GM12875 (cell line): ENCODE measurements around the gene REPS1.

Experiments
- H3K4me3 ChIP-seq: one replicate; pipeline ENCODE4 v1.5.1; 2011; ENCODE audit warnings: low read depth, low read length, control low read depth
- TF ChIP-seq, protein P1 (sequence below): IDR thresholded peaks from 2 replicates; pipeline ENCODE4 v1.5.1; 2011; ENCODE audit warnings: low read depth, mild to moderate bottlenecking, control low read depth, inconsistent platforms, low read length, moderate library complexity, borderline replicate concordance; ENCODE audit not compliant: insufficient read depth

The REPS1 gene, protein sequence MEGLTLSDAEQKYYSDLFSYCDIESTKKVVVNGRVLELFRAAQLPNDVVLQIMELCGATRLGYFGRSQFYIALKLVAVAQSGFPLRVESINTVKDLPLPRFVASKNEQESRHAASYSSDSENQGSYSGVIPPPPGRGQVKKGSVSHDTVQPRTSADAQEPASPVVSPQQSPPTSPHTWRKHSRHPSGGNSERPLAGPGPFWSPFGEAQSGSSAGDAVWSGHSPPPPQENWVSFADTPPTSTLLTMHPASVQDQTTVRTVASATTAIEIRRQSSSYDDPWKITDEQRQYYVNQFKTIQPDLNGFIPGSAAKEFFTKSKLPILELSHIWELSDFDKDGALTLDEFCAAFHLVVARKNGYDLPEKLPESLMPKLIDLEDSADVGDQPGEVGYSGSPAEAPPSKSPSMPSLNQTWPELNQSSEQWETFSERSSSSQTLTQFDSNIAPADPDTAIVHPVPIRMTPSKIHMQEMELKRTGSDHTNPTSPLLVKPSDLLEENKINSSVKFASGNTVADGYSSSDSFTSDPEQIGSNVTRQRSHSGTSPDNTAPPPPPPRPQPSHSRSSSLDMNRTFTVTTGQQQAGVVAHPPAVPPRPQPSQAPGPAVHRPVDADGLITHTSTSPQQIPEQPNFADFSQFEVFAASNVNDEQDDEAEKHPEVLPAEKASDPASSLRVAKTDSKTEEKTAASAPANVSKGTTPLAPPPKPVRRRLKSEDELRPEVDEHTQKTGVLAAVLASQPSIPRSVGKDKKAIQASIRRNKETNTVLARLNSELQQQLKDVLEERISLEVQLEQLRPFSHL

DNA sequence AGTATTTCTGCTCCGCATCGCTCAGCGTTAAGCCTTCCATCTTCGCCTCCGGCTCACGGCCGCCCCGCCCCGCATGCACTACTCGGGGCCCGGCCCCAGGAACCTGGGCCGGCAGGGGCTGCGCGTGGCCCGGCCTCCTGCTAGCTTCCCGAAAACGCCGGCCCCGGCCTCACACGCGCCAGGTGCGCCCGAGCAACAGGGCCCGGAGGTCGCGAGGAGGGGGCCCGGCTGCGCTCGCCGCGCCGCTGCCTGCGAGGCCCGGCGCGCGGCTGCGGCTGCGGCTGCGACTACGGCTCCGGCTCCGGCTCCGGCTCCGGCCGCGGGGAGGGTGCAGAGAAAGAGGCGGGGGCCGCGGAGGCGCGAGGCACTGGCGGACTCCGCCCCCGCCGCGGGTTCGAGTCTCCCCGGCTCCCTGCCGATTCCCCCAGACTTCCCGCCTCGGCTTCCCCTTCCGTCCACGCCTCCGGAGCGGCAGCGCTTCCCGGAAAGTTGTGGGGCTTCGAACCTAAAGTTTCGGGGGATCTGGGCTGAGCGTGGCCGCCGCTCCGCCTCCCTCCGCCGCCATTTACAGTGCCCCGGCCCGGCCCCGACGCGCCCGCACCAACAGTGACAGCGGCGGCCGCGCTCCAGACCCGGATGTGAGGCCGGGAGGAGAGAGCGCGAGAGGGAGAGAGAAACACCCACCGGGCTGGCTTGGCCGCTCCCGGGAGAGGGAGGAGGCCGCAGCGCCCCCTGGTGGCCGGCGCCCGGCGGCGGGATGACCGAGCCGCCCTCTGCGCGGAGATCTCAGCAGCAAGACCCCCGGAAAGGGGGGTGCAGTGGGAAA lies at the start of gene REPS1:
Gene REPS1 (minus strand): TSS at position 611 of the 826 bp plus-strand sequence. CDS start 571 bp downstream, at position 40.
- TF ChIP-seq, protein P1, sequence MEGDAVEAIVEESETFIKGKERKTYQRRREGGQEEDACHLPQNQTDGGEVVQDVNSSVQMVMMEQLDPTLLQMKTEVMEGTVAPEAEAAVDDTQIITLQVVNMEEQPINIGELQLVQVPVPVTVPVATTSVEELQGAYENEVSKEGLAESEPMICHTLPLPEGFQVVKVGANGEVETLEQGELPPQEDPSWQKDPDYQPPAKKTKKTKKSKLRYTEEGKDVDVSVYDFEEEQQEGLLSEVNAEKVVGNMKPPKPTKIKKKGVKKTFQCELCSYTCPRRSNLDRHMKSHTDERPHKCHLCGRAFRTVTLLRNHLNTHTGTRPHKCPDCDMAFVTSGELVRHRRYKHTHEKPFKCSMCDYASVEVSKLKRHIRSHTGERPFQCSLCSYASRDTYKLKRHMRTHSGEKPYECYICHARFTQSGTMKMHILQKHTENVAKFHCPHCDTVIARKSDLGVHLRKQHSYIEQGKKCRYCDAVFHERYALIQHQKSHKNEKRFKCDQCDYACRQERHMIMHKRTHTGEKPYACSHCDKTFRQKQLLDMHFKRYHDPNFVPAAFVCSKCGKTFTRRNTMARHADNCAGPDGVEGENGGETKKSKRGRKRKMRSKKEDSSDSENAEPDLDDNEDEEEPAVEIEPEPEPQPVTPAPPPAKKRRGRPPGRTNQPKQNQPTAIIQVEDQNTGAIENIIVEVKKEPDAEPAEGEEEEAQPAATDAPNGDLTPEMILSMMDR, result peak; percentile 91
- peak within 1 kb of the TSS; percentile 74 for H3K4me3 ChIP-seq

DNA sequence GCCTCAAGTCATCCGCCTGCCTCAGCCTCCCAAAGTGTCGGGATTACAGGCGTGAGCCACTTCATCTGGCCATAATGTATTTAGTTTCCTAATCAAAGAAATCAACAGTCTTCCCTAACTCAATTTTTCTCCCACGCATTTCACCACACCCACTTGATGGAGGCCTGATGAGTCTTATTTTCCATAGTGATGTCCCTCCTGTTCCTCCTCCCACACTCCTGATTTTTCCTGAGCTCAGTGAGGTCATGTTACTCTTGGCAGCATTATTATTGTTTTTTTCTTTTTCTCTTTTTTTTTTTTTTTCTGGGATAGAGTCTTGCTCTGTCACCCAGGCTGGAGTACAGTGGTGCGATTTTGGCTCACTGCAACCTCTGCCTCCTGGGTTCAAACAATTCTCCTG lies 49.4 kb upstream of the REPS1 start:
- TF ChIP-seq, protein P1, result no peak

DNA sequence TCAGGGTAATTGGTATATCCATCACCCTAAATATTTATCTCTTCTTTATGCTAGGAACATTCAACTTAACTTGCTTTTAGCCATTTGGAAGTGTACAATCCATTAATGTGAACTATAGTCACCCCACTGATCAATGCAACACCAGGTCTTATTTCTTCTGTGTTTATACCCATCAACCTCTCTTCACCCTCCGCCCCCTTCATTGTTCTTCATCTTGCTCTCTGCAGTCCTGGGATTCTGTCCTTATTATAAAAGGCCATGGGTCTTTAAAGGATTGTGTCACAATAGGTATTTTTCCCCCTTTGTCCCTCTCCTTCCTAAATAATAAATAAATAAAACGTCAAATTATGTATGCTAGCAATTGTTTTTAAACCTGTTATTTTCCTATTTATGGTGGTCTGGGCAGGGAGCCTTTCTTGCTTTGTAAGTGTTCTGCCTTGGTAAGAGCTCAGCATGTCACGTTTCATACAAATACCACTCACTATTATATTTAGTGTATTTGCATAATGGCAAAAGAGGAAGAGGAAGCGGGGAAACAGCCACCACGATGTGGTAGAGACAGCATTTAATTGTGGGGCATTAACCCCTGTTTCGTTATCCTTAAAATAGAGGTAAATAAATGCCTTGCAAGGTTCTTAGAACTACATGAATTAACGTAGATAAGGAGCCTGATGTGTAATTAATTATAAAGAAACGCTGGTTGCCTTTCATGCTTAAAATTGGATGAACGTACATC lies 42.3 kb upstream of the REPS1 start:
- TF ChIP-seq, protein P1, result no peak
- peak overlapping the region; percentile 57 for H3K4me3 ChIP-seq

More for the DNA sequence above, 49.4 kb upstream of the REPS1 start:
- no peak overlapping the region for H3K4me3 ChIP-seq

DNA sequence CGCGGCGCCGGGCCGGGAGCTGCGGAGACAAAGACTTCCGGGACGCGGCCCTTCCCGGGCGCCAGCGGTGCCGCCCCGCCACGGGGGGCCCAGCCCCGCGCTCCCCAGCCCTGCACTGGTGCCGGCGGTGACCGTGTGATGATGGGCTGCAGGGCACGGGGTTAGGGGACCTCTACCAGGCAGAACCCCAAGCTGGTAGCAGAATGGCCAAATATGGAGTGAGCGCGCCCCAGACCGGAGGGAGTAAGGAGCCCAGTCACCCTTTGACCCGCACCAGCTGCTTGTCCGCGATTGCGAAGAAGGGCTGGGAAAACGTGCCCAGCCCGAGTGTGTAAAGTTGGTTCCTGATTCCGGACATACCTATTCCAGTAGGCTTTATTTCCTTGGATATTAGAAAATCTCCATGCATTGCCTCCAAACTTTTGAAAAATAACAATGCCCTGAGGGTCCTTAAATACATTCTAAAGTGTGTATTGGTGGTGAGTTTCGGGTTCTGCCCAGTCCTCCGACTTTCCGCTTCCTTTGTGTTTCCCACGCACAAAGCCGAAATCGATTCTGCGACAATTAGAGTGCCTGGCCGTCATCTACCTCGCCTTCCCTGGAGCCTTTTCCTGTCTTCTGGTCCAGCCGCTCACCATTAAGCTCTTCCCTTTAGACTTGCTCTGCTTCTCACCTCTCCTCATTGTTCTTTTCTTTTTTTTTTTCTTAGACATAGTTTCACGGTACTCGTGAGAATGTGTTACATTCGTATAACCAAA lies 41.6 kb upstream of the REPS1 start:
- peak overlapping the region; percentile 57 for H3K4me3 ChIP-seq
- TF ChIP-seq, protein P1, result no peak

DNA sequence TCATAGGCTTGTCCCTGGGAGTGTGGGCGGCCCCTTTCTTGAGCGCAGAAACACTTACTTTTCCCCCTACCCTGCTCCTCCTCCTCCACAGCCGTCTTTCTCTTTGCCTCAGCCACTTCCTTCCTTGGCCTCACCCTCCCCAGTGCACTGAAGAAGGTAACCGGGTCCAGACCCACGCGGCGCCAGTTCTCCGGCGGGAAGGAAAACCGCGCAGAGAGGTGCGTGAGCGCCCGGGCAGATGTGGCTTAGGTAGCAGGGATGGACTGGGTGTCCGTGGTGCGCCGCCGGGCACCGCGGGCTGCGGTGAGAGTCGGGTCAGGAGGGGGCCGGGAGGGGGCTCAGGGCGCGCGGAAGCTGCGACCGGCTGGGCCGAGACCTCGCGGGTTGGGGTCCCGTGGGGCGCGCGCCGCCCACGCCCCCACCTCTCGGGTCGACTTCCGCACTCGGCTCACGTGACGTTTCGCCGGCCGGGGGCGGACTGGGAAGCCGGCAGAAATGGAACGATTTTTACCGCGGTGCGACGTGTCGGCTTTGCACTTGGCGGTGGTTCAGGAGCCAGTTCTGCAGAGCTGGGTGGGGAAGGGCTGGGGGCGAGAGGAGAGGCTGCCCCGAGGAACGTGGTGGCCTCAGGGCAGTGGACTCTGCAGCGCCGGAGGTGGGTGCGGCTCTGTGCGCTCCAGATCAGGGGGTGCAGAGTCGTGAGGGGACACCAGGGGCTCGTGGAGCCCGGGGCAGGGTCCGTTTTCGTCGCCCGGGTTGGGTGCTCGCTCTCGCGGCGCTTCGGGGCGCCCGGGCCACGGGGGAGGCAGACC lies 40.8 kb upstream of the REPS1 start, which contains the start of gene ABRACL:
Gene ABRACL (plus strand): TSS at position 88 of the 812 bp plus-strand sequence. CDS start 5,416 bp downstream, outside the sequence.
- TF ChIP-seq, protein P1, result no peak

More for the DNA sequence above, 40.8 kb upstream of the REPS1 start, which contains the start of gene ABRACL:
- peak within 1 kb of the TSS; percentile 57 for H3K4me3 ChIP-seq
